KBM-7 (cell line): ENCODE measurements around the gene CERS6.

ENCODE experiments used
- DNase-seq: peaks from one replicate; pipeline ENCODE4 v3.0.0-alpha.2; 2015
- in situ Hi-C: fragments of 300-500 bp; cut with MboI; formaldehyde crosslinking; loops from 2 replicates; pipeline ENCODE4 v1.14.3; 2020; ENCODE audit warnings: low sequenced_read_pairs, low pct_unique_long_range_greater_than_20kb, mixed read lengths

CERS6 gene

GRCh38 chr2:168611091-168611490 lies 155.0 kb downstream of the CERS6 start:
- in situ Hi-C loops = no loop called here
- DNase-seq = no peak

DNA sequence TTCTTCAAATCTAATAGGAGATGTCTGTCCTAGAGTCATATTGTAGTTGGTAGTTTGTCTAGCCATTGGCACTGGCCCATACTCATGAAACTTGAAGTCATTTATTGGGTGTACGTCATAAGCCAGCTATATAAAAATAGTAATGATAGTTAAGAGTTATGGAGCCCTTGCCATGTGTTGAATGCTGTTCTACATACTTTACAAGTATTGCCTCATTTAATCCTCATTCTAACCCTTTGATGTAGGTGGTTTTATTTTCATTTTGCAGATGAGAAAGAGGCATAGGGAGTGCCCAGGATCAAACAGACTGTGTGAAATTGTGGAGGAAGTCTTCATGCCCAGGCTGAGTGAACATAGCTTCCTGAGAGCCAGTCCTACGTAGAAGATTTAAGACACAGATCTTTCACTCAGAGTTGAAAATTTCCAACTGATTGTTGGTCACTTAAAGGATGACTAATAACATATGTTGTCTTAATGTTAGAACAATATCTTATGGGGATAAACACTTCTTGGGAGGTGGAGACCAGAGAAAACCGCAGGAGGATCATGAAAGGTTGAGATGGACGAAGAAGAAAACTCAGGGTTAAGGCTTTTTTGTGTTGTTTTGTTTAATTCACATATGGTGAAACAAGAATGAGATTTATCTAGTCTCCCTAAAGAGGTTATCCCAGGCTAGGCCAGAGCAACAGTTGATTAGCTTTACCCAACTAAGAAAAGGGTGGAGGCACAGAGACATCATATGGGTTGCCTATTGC lies 156.0 kb downstream of the CERS6 start:
- no peak for DNase-seq
- in situ Hi-C loops = no loop called here

DNA sequence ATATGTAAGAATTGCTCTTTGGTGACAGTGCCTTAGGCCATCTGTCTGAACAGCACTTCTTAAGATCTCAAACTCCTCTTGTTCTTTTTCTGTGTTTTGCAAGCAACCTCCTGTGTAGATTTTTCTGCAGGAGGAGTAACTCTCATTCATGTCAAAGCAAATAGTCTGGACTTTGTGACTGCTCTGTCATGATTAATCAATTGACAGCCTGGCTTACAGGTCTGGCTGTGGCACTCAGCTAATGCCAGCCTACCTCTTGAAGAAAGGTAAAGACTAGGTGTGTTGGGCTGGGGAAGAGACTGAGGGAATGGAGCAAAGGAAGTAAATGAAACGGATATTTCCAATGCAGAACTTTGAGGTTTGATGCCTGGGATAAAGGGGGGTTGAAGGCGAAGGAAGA lies 156.6 kb downstream of the CERS6 start:
- in situ Hi-C loops = no loop called here
- DNase-seq = no peak

GRCh38 chr2:168613551-168613950 lies 157.5 kb downstream of the CERS6 start:
- in situ Hi-C loops = no loop called here
- DNase-seq = no peak

- in situ Hi-C loops = no loop called here
- peak; percentile 26 for DNase-seq
Observed at GRCh38 chr2:168614172-168615018, 158.3 kb downstream of the CERS6 start.

- in situ Hi-C loops = no loop called here
- no peak for DNase-seq
Observed at GRCh38 chr2:168620554-168620953, 164.5 kb downstream of the CERS6 start.

DNA sequence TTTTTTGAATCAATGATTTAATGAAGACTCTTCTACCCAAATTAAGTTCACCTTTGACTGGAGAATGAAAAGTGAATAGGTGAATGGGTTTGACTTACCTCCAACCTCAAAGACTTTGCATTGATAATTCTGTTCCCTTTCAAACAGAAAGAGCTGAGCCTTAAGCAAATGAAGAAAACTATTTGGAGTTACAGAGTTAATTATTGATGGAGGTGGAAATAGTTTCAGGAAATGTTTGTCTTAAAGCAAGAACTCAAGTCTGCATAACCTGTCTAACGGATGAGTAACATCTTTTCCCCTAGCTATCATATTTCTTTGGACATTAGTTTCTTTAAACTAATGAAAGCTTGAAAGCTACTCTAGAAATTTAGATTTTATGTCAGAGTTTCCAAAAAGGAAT lies 166.5 kb downstream of the CERS6 start:
- in situ Hi-C loops = no loop called here
- DNase-seq = no peak

DNA sequence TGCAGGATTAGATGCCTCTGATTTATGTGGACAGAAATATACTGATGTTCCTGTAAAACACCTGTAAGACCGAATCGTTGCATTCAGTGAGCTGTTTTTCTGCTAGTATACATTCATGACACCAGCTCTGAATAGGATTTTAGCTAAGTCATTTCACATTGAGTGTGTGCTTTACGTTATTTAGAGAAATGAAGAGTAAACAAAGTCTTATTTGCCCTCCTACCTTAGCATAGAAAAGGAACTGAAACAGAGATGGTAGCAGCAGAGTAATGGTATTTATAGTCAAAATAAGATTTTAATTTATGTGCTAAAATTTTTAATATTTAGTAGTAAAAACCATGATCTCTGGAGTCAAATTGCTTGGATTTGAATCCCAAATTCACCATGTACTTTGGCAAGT lies 168.0 kb downstream of the CERS6 start:
- in situ Hi-C loops = no loop called here
- DNase-seq = no peak

DNA sequence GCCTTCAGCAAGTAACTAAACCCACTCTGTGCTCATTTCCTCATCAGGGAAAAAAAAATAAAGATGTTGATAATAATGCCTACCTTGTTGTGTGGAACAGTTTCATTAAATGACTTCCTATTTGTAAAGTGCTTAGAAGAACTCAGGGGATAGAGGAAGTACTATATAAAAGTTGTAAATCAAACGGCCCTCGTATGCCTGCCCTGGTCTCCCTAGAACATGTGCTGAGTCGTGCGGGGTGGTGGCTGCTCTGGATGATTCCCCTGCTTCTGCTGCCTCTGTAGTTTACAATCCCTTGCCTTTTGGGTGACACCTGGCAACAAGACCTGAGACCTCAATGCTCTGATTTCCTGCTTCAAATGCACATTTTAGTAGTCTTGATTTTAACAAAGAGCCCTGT lies 170.0 kb downstream of the CERS6 start:
- in situ Hi-C loops = no loop called here
- DNase-seq = peak; percentile 81

GRCh38 chr2:168626647-168627046 lies 170.6 kb downstream of the CERS6 start:
- in situ Hi-C loops = no loop called here
- DNase-seq = no peak

- in situ Hi-C loops = no loop called here
- DNase-seq = peak; percentile 87
Observed at GRCh38 chr2:168632709-168633121, 176.6 kb downstream of the CERS6 start.

DNA sequence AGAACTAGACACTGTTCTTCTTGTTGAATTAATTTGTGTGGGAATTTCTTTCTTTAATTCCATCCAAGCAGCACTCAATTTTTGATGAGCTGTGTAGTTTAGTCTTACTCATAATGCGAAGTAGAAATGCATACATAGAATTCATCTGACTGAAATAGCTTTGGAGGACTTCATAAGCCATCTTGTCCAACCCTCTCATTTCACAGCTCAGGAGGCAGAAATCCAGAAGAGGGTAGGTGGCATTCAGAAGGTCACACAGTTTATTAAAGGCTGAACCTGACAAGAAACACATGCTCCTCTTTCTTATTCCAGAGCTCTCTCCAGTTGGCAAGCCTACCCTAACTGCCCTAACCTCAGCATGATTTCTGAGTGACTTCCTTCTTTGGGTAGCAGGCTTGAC lies 177.1 kb downstream of the CERS6 start:
- in situ Hi-C loops = no loop called here
- peak; percentile 37 for DNase-seq

- in situ Hi-C loops = no loop called here
- peak; percentile 37 for DNase-seq
Observed at GRCh38 chr2:168633895-168634294, 177.8 kb downstream of the CERS6 start.

GRCh38 chr2:168635065-168635577 lies 179.0 kb downstream of the CERS6 start:
- DNase-seq = peak; percentile 40
- in situ Hi-C loops = no loop called here

- no peak for DNase-seq
- in situ Hi-C loops = no loop called here
Observed at GRCh38 chr2:168639018-168639417, 182.9 kb downstream of the CERS6 start.

DNA sequence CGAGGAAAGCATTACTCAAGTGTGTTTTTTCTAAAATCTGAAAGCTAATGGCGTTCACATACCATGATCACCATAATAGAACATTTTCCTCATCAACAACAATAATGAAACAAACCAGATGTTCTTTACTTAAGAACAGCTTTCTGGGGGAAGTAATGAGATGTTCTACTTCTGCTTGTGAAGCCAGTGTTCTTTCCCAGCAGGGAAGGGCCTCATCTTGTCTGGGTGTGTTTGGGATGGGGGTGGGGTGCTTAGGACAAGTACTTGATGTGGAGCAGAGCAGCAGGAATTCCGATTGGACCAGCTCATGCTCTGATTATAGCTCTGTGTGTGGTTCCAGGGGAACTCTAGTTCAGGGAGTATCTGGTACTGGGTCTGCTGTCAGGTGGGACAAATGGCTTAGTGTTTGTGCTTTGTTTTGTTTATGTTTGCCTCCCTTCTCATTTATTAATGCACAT lies 183.4 kb downstream of the CERS6 start:
- no peak for DNase-seq

GRCh38 chr2:168640039-168640438 lies 184.0 kb downstream of the CERS6 start:
- DNase-seq = no peak
- in situ Hi-C loops = no loop called here

More for the DNA sequence above, 183.4 kb downstream of the CERS6 start:
- in situ Hi-C loops = no loop called here

DNA sequence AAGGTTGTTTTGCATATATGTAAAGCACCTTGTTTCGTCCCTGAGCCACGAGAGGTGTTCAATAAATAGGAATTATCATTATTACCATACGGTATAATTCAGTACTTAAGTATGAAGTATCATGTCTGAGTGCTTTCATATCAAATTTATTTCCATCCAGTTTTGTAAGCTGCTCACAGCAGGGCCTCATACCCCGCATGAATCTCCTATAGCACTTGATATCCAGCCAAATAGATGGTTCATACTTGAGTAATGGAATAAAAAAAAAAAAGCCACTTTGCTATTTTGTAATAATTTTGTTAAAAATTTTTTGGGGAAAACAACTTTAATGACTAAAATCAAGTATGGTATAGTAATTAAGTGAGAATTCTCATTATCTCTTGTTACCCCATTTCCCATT lies 185.6 kb downstream of the CERS6 start:
- in situ Hi-C loops = no loop called here
- no peak for DNase-seq

DNA sequence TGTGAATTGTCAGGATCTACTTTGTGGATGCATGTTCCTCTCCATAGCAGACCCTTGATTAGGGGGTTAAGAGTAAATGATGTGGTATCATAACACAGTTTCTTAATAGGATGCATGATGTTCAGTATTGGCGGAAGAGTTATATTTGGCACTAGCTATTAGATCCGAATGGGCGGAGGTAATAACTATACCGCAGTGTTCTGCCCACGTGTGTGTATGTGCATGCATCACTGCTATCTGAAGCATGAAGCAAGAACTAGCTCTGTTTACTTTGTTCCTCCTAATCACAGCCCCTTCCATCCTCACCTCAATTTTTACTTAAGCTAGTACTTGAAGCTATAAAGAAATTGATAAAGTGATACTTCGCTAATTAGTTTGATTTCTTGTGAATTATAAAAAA lies 186.8 kb downstream of the CERS6 start:
- DNase-seq = no peak
- in situ Hi-C loops = no loop called here

- in situ Hi-C loops = no loop called here
- DNase-seq = no peak
Observed at GRCh38 chr2:168643979-168644378, 187.9 kb downstream of the CERS6 start.
